CD4-positive, alpha-beta T cell treated with Interleukin-4 for 1 hour (primary cell): ENCODE results near the gene TEX19.
"Not testable (repeated sequence)": the region's sequence is repeated elsewhere in the genome, so short reads cannot be mapped to it uniquely, and the experiment has no call there.

Experiments used
- DNase-seq, 2 donors: peaks; one replicate each; pipeline ENCODE4 v3.0.0-alpha.2; 2020 to 2022

Gene TEX19

DNA sequence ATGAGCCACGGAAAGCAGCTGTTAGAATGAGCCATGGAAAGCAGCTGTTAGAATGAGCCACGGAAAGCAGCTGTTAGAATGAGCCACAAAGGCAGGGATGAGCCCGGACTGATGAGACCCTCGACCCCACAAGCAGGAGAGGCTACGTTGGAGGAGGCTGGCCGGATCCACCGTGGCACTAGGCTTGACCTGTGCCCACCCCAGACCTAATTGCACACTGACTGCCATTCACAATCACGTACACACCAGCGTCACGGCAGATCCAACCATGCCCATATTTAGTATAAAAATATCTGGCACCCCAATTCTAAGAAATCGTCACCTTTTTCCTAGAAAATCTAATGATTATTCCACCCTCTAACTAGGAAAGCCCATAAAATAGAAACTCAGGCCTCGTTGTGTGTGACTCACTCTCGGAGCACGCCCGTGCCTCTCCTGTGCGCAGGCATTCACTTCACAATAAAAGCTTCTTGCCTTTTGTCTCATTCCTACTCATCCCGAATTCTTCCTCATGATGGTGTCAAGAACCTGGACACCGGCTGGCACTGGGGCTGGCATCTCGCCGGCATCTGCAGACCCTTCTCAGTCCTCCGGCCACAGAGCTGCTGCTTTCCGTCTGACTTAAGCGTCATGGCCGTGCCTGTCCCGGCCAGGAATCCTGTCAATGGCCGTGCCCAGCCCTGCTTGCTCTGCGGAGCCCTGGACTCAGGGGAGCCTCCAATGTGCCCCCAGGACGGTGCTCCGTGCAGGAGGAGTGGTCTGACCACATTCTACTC is 20.0 kb upstream of the TEX19 start:
- no peak for DNase-seq

DNA sequence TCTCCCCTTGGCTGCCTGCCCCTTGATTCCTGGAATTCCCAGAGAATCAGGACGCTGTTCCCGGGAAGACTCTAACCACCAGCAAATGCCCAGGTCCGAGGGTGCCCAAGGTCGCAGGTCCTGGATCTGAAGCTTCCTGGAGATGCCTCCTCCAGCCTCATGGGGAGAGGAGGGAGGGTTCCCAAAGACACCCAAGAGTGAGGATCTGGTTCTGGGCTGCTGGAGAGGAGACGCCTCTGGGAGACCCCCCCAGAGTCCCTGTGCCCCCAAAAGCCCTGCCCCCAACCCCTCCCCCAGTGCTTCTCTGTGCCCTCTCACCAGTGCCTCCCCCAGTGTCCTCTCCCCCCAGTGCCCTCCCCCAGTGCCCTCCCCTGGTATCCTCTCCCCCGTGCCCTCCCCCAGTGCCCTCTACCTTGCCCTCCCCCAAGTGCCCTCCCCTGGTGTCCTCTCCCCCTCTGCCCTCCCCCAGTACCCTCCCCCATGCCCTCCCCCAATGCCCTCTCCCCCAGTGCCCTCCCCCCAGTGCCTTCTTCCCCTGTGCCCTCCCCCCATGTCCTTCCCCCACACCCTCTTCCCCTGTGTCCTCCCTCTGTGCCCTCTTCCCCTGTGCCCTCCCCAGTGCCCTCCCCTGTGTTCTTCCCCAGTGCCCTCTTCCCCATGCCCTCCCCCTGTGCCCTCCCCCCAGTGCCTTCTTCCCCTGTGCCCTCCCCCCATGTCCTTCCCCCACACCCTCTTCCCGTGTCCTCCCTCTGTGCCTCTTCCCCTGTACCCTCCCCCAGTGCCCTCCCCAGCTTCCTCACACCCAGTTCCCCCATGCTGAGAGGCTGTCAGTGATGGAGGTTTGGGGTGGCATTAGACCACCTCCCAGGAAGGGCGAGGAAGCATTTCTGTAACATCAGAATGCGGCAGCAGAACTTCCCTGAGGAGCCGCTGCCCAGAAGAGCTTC is 19.1 kb upstream of the TEX19 start:
- DNase-seq: no peak

DNA sequence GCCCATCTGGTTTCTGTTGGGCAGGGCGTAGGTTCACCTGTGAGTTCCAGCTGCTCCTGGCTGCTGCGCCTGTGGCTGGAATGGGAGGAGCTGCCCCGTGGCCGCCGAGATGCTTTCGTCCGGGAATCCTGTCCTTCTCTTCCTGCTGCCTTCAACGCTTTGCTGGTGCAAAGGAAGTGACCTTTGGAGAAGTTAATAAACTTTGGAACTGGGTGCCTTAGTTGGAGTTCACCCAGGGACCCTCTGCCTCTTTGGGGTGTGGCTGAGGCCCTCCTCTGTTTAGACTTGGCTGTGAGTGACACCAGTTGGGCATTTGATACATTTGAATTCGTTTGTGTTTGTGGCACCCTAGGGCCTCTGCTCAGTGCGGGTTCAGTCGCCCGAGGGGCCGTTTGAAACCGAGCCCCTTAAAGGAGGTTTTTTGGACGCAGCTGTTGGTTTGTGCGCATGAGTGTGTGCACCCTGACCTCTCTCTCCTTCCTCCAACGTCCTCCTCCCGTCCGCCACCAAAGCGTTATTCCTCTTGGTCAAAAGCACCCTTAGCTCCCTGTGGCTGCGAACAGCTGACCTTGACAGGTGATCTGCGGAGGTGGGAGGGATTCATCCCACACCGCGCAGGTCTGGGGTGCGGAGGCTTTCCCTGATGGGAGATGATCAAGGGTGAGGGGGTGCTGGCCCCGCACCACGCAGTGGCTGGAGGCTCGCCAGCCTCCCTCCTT is 16.5 kb upstream of the TEX19 start:
- no peak for DNase-seq

DNA sequence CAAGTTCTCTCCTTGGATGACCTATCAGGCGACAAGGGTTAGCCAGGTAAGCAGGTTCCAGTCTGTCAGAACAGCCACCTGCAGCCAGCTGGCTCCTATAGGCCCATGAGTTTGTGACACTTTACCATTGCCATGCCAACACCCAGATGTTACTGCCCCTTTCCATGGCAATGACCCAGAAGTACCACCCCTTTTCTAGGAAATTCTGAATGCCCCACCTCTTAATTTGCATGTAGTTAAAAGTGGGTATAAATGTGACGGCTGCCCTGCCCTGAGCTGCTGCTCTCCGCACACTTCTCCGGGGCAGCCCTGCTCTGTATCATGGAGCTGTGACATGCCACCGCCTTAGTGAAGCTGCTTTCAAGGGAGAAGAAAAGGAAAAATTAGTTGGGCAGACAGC is 15.5 kb upstream of the TEX19 start:
- DNase-seq: no peak

DNA sequence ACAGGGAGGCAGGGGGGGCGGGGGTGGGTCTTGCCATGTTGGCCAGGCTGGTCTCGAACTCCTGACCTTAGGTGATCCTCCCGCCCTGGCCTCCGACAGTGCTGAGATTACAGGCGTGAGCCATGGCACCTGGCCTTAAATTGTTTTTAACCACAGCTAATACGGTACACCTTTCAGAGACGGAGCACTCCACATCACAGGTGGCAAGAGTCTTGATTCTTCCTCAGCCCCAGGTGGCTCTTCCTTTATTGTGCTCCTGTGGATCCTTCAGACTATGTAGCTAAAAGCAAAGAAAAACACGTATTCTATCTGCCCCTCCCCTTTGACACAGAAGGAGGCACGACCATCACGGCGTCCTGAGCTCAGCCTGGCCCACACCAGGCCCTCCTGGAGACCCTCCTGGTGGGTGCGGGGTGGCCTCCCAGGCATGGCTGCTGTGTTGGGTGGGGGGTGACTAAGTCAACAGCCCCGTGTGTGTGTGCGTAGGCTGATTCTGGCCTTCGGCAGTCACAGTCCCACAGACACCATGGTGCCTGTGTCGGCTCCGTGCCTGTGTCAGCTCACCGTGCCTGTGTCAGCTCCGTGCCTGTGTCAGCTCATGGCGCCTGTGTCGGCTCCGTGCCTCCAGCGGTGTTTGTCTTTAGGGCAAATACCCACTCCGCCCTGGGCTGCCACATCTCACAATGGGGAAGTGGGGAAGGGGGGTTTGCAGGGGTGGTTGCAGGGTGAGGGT is 14.7 kb upstream of the TEX19 start:
- DNase-seq: no peak

DNA sequence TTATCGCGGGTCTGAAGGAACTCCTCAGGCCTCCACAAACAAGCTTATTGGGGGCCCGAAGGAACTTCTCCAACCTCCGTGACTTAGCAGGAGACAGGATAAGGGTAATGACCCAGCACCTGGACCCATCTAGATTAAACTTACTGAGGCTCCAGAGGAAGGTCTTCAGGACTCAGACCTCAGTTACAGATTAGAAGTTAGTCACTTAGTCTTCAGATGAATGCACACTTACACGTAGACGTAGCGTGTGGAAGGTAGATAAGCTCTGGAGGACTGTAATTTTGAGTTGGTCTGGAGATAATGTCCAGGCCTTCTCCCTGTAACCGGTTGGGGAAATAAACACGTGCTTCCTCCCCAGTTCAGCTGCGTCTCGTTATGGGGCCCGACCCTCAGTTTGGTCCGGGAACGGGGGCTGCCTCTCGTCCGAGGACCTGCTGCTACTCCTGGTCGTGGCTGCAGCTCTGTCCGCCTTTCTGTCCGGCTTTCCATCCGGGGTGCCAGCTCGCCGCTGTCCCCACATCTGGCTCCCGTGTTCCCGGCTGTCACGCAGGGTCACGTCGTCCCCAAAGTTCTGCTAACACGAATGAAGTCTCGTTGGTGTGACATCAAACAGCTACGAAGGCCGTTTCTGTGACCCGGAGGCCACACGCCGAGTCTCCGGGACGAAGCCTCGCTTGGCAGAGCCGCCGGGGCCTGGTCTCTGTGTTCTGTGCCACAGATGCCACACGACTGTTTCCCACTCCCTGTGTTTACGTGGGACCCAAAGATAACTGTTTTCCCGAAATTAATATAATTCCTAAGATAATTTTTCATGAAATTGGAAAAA is 13.7 kb upstream of the TEX19 start:
- DNase-seq: no peak

DNA sequence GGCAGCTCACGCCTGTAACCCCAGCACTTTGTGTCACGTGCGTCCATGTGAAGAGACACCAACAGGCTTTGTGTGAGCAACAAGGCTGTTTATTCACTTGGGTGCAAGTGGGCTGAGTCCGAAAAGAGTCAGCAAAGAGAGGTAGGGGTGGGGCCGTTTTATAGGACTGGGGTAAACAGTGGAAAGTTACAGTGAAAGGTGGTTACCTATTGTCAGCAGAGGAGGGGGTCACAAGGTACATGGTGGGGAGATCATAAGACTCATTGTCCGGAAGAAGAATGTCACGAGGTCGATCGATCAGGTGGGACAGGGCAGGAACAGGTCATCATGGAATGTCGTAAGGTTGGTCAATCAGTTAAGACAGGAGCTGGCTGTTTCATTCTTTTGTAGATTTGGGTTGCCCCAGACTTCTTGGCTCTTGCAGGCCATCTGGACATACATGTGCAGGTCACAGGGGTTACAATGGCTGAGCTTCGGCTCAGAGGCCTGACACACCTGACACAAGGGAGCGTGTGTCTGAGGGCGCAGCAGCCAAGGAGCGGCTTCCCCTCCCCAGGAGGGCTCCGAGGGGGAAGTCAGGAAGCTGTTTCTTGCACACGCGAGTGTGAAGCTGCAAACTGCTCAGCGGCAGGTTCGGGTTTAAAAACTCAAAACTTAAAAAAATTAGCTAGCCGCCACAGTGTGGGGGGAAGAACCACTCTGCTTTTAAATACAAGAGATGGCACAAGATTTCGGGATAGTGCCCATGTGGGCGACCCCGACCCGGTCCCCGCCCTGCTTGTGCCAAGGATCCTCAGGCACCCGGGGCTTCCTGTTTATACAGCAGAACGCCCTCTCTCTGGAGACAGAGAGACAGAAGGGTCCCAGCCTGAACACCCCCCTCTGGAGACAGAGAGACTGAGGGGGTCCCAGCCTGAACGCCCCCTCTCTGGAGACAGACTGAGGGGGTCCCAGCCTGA is 12.4 kb upstream of the TEX19 start:
- DNase-seq: no peak

DNA sequence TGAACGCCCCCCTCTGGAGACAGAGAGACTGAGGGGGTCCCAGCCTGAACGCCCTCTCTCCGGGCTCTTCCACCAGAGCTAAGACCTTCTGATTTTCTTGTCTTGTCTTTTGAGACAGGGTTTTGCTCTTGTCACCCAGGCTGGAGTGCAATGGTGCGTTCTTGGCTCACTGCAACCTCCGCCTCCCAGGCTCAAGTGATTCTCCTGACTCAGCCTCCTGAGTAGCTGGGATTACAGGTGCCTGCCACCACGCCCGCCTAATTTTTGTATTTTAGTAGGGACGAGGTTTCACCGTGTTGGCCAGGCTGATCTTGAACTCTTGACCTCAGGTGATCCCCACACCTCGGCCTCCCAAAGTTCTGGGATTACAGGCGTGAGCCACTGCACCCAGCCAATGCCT is 11.1 kb upstream of the TEX19 start:
- DNase-seq: not testable (repeated sequence)

DNA sequence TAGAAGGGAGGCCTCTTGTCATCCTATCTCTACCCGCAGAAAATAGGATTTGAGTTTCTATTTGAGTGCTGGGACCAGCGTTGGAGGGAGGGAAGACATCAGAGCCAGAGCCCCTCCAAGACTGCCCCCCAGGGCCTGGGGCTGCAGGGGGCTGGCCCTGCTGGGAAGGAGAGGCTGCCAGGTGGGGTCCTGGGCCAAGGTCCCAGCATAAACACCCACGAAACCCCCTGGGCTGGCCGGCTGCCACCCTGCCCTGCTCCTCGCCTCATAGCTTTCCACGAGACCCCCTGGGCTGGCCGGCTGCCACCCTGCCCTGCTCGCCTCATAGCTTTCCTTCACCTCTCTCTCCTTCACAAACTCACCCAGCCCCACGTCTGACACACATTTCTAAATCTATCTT is 10.6 kb upstream of the TEX19 start:
- no peak for DNase-seq

DNA sequence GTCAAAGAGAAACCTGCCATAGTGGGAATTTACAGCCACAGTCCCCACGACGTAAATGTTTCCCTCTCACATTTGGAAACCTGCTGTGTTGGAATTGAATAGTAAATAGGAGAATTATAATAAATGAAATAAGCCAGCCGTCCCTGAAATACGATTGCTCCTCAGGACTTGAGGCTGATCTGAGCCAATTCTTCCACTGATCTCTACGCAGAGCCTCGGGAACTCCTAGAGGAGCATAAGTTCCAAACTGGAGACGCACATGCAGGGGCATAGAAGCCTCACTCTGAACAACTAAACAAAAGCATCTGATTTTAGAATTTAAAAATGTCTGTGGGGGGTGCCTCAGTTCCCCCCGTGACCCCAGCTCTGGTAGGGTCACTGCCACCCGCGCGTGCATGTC is 10.2 kb upstream of the TEX19 start:
- no peak for DNase-seq

DNA sequence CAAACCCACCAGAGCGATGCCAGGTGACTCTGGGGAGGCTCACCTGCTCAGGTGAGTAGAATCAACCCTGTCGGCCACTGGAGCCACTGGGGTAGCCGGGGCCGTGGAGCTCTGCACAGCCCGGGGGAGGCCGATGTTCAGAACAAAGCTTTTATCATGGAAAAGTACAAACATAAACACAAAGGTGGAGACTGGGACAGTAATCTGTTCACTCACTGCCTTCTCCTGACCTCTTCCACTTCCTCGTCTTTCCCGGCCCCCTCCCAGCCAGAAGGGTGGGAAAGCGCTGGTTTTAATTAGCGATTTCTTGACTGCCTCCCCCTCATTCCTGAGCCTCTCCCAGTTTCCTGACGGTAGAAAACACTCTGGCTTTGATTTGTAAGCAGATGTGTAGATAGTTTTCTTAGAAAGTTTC is 9.8 kb upstream of the TEX19 start:
- DNase-seq: no peak

DNA sequence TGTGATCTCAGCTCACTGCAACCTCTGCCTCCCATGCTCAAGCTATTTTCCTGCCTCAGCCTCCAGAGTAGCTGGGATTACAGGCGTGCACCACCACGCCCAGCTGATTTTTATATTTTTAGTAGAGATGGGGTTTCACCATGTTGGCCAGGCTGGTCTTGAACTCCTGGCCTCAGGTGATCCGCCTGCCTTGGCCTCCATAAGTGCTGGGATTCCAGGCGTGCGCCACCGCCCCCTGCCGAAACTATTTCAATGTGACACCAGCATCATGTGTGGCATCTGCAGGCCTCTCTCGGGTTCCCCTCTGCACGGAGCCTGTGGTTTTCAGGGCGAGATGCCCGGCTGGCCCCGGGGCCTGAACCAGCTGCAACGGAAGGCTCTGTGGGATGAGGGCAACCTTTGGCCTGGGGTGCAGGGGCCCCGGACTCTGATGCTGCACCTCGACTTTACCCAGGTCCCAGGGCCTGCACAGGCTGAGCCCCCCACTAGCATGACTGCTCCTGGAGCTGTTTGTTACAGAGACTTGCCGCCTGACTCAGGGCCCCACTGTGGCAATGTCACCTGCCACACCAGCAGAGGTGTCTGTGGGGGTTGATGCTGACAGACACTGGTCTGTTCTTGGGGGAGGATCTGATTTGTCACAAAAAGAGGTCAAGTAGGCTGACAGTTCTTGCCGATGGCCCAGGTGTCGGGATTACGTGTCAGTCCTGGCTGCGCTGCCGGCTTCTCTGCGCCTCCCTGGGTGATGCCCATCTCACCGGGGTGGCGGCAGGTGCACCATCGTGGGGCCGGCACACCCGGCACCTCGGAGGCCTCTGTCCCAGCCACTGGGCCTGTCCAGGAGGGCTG is 8.6 kb upstream of the TEX19 start:
- DNase-seq: peak; percentile 33 to 36

DNA sequence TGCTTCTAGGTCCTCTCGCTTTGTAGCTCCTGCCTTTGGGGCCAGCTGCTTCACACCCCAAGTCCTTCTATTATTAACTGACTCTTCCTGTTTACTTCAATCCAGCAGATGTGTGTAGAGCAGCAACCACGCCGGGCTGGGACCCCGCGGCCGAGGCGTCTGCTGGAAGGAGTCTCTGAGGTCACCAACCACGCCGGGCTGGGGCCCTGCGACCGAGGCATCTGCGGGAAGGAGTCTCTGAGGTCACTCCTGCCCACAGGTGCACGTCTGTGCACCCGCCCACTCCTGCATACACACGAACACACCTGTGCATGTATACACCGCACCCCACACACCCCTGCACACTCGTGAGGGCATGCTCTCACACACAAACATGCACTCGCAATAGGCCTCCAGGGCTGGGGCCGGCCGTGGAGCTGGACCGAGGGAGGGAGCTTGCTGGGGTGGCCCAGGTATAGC is 7.8 kb upstream of the TEX19 start:
- DNase-seq: no peak

DNA sequence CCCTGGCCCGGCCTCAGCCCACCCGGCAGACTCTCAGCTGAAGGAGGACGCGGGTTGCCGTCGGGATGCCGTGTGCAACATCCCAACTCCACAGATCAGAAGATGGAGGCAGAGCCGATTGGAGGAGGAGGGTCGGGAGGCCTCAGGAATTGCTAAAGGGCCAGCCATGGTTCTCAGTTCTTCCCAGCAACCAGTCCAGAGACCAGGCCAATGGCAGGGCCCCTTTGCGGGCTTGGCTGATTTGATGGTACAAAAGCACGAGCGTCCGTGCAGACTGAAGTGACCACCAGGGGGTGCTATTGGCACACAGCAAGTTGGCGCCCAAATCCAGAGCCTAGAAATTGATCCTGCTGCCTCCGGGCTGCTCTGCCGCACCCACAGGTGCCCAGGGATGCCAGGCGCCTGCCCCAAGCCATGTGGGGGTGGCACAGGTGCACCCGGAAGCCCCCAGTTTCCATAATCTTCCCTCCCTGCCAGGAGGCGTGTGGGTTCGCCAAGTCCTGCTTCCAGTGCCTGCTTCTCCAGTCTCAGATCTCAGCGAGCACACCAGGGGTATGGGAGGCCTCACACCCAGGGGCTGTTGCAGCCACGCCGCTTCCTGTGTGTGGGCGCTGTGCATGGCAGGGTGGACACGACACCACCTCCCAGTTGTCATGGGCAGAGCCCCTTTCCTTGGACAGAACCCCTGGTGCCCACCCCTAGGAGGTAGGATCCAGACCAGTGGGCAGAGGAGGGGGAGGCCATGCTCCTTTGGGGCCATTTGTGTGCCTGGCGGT is 7.1 kb upstream of the TEX19 start:
- peak; percentile 84 for DNase-seq

DNA sequence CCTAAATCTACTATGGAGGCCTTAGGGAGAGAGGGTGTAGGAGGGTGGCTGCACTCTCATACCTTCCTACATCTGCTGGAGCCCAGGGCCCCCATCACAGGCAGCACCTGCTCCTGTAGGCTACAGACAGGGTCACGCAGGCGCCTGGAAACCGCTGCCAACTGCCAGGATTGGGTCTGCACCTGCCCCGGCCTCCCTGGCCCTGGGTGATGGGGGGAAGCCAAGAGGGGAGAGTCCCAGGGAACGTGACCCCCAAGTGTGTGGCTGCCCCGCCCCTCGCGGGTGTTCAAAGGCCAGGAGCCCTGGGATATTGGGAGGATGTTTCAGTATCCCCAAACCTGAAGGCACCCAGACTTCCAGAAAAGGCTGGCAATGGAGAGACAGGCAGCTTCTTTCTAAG is 5.6 kb upstream of the TEX19 start:
- DNase-seq: no peak

DNA sequence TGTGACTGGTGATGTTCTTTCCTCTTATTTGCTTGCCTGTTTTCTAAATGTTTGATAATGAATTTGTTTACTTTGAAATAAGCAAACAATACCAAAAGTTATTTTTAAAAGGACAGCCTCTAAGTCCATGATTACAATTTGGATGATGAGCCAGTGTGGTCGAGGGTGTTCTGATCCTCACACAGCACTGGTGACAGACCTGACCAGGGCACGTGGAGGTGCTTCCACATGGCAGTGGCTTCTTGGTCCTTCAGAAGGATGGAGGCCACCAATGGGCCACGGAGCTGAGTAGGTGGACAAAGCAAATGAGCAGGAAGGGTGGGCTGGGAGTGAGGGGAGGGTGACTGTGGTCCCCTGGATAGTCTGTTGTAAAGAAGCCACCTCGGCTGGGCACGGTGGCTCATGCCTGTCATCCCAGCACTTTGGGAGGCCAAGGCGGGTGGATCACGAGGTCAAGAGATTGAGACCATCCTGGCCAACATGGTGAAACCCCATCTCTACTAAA is 4.2 kb upstream of the TEX19 start:
- DNase-seq: no peak

DNA sequence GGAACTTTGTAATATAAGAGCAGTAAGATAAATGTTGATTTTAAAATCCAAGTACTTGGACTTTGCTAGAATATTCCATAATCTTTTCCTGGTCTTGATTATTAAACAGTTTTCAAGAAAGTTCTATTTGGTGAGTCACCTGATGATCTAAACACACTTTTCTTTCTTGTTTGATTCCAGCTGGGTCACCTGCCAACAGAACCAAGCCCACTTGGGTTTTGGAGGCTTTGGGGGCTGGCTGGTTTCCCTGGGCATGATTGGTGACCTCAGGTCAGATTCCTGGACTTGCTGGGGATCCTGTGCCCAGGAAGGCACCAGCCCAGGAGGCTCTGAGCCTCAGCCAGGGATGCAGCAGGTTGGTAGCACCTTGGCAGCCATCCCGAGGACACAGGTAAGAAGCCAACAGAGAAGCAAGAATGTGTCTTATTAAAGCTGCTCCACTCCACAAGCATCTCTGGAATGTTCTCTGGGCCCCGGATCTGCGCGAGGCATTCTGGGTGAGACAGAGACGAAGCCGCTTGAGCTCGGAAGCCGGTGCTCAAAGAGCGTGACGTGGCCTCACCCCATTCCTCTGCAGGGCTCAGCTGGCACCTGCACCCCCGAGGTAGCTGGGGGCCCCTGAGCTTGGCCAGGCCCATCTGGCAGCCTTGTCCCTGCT is 3.1 kb upstream of the TEX19 start:
- no peak for DNase-seq

DNA sequence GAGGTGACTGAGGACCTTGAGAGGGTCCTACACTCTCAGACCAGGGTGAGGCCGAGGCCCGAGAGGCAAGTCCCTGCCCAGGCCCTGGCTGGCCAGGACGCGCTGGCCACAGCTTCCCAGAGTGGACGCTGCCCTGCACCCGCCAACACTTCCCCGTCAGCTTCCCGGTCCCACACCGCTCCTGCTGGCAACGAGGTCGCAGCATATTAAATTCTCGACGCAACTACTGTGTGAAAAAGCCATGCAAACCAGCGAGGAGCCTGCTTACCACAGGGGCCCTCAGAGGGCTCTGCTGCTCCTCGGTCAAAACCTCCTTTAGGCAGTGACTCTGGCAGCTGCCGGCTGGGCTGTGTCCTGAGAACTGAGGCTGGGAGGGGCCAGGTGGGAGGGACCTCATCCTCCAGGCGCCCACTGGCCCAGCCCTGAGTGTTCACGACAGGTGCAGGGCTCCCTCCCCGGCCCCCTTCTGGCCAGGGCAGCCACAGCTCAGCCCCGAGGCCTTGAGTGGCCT is 2.1 kb upstream of the TEX19 start:
- DNase-seq: no peak
